Epithelial cell of alveolus of lung (primary cell): Measurements from ENCODE around the gene MVK. TPM values are rescaled to one million over a fixed set of nuclear protein-coding genes. Genes with fewer than 3 reads are reported as not detected.

Source experiments
- total RNA-seq: library from RNA; depleted of rRNA; stranded (reverse); fragments of >200 nt; gene quantifications from 2 replicates; pipeline ENCODE4 v1.2.1, GENCODE V29; 2015

The MVK gene
- 5.1 and 39.3 TPM in 2 replicates for total RNA-seq

GRCh38 chr12:109573029-109573913 is at the start of gene MVK, which contains the start of gene MMAB:
Gene MVK, plus strand, starts transcription at chr12:109573794. Its CDS starts 1,029 bp downstream, at chr12:109574823.
Gene MMAB, minus strand, starts transcription at chr12:109573504. Its CDS starts 24 bp downstream, at chr12:109573480.

Other genes with a start within 250 kb of the MVK start
- not detected in 2 replicates for gene MYO1H, start 225.9 kb upstream of the MVK start, total RNA-seq
- 31.1 and 39.2 TPM in 2 replicates for gene KCTD10, start 96.5 kb upstream of the MVK start, total RNA-seq
- gene UBE3B, start 96.2 kb upstream of the MVK start, total RNA-seq = 32.3 and 44.7 TPM in 2 replicates
- 46.1 and 74.1 TPM in 2 replicates for gene MMAB, start 290 bp upstream of the MVK start, total RNA-seq
- gene FAM222A, start 140.0 kb downstream of the MVK start, total RNA-seq = 0.91 TPM in 1 of 2 replicates, not detected in the other